Mucosa of descending colon (tissue), 3 donors: ENCODE results near the gene WNT2. TPM values are rescaled to one million over a fixed set of nuclear protein-coding genes. Genes with fewer than 3 reads are reported as not detected.

ENCODE experiments used
- ATAC-seq: fragments of 200-7000 bp; cut with Tn5 transposase; one replicate; pipeline ENCODE4 v1.9.1; 2020; ENCODE audit warnings: mild to moderate bottlenecking, moderate library complexity
- DNase-seq, 3 donors: peaks; one replicate each; pipeline ENCODE4 v3.0.0-alpha.2; 2020
- H3K36me3 ChIP-seq: fragments of 200-600 bp; one replicate; pipeline ENCODE4 v1.8.0; 2021; ENCODE audit warnings: low read depth, mild to moderate bottlenecking
- H3K4me1 ChIP-seq: fragments of 200-600 bp; one replicate; pipeline ENCODE4 v1.8.0; 2021; ENCODE audit warnings: low read depth, mild to moderate bottlenecking
- H3K4me3 ChIP-seq: fragments of 200-600 bp; one replicate; pipeline ENCODE4 v1.8.0; 2021; ENCODE audit warnings: mild to moderate bottlenecking
- H3K9me3 ChIP-seq: fragments of 200-600 bp; one replicate; pipeline ENCODE4 v1.8.0; 2021; ENCODE audit warnings: mild to moderate bottlenecking
- intact Hi-C, 2 donors: fragments of 100-400 bp; cut with DNase I in 1 of 2; cut with micrococcal nuclease in 1 of 2; formaldehyde crosslinking; loops; one replicate each; pipeline versions ENCODE4 v1.11.0 to v1.11.1; 2022; cut with DNase I, micrococcal nuclease
- total RNA-seq, 3 donors: library from RNA; stranded (reverse); fragmentation: NEBNext Ultra II Directional in 2 of 3; extraction: Animal tissue kit (Norgen Biotek cat#: 25700) in 2 of 3; gene quantifications; one replicate each; pipeline versions ENCODE4 v1.2.1 to v1.2.4, GENCODE V29; 2021 to 2023
- TF ChIP-seq, protein P1 (sequence below): fragments of 200-600 bp; IDR thresholded peaks from one replicate; pipeline ENCODE4 v1.8.0; 2022; ENCODE audit warnings: antibody characterized with exemption, mild to moderate bottlenecking
- donor health status: DM: no; HTN: no; CAD: no; lungs with moderate emphysema.
- donor health status: DM: no; HTN: no; CAD: no.
- donor health status: DM: no; HTN: yes; CAD: no.

WNT2 gene
- total RNA-seq, 3 donors from 2014 or later: 0.20 TPM; not detected in 2

DNA sequence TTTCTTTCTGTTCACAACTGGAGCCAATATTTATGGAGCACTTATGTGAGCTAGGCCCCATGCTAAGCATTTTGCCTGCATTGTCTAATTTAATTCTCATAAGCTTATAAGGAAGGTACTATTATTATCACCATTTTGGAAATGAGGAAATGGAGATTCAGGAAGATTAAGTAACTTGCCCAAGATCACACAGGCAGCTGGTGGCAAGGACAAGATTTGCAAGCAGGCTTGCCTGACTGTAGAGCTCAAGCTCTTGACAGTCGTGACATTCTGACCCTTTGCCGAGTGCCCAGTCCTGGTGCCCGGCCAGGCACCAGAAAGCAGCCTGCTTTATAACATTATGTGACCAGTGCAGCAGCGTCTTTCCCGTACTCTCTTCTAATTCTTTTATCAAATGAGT is 38.2 kb downstream of the WNT2 start:
- DNase-seq (no peak), ATAC-seq (no peak)
- no peaks in the 10 kb centered on the region for H3K4me1 ChIP-seq
- no peaks in the 10 kb centered on the region for H3K36me3 ChIP-seq
- H3K9me3 ChIP-seq: no peaks in the 10 kb centered on the region
- TF ChIP-seq, protein P1, sequence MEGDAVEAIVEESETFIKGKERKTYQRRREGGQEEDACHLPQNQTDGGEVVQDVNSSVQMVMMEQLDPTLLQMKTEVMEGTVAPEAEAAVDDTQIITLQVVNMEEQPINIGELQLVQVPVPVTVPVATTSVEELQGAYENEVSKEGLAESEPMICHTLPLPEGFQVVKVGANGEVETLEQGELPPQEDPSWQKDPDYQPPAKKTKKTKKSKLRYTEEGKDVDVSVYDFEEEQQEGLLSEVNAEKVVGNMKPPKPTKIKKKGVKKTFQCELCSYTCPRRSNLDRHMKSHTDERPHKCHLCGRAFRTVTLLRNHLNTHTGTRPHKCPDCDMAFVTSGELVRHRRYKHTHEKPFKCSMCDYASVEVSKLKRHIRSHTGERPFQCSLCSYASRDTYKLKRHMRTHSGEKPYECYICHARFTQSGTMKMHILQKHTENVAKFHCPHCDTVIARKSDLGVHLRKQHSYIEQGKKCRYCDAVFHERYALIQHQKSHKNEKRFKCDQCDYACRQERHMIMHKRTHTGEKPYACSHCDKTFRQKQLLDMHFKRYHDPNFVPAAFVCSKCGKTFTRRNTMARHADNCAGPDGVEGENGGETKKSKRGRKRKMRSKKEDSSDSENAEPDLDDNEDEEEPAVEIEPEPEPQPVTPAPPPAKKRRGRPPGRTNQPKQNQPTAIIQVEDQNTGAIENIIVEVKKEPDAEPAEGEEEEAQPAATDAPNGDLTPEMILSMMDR: no peak
- intact Hi-C loops: no loop called here
- H3K4me3 ChIP-seq: no peak overlapping the region

DNA sequence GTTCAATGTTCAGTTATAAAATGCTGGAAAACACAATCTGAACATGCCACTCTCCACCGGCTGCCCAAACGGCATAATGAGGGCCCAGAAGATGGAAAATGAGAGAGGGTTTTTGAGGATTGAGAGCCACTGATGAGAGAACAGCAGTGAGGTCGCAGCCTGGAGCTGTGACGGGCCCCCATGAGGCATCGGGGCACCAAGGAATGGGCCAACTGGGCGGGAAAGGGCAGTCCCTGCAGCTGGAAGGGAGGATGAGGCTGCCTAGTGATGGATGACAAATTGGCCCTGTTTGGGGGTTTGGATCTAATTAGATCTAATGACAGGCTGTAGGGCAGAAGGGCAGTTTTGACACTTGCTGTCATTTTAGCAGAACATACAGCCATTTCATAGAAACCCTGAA is 39.1 kb downstream of the WNT2 start:
- Histone ChIP-seq H3K4me3 (no peak overlapping the region), H3K36me3 (no peaks in the 10 kb centered on the region), H3K4me1 (no peaks in the 10 kb centered on the region), H3K9me3 (no peaks in the 10 kb centered on the region)
- no peak for ATAC-seq
- intact Hi-C loops: no loop called here
- TF ChIP-seq, protein P1: no peak
- no peak for DNase-seq

DNA sequence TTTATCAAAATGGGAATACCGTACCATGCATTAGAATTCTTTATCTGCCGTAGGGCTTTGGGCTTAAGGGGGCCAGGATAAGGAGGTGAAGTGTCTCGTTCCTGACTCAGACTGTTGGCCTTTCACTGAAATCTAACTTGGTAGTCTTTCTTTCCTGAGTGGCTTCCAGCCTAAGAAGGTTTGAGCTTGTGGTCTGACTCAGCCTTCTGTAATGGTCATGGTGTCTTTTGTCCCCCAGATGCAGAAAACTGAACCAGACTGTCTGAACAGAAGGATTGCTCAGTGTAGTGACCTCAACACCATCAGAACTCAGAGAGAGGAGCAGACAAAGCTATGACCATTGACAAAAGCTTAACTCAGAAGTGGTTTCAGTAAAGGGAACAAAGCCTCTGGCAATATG is 39.5 kb downstream of the WNT2 start:
- Histone ChIP-seq H3K4me1 (no peaks in the 10 kb centered on the region), H3K4me3 (no peak overlapping the region), H3K36me3 (no peaks in the 10 kb centered on the region), H3K9me3 (no peaks in the 10 kb centered on the region)
- no peak for DNase-seq
- ATAC-seq: no peak
- TF ChIP-seq, protein P1: no peak
- intact Hi-C loops: no loop called here

DNA sequence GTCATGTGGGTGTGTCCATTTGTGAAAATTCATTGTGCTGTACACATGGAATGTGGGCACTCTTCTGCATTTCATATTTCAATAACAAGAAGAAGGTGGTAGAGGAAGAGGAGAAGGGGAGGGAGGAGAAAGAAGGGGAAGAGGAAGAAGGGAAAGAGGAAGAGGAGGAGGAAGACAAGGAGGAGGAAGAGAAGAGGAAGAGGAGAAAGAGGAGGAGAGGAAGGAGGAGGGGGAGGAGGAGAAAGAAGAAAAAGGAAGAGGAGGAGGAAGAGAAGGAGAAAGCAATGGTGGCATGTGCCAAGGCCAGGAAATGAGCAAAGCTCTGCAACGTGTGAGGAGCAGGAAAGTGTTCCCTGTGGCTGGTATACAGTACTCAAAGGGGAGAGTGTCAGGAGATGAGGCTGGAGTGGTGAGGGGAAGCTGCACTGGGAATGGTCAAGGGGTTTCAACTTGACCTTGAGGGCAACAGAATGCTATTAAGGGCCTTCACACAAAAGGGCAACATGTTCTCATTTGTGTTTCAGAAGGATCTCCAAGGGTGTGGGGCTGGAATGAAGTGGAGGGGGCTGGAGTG is 40.5 kb downstream of the WNT2 start:
- no peak for ATAC-seq
- Histone ChIP-seq H3K4me3 (no peak overlapping the region), H3K9me3 (no peaks in the 10 kb centered on the region), H3K36me3 (no peaks in the 10 kb centered on the region), H3K4me1 (no peaks in the 10 kb centered on the region)
- intact Hi-C loops: no loop called here
- TF ChIP-seq, protein P1: no peak
- DNase-seq: no peak

DNA sequence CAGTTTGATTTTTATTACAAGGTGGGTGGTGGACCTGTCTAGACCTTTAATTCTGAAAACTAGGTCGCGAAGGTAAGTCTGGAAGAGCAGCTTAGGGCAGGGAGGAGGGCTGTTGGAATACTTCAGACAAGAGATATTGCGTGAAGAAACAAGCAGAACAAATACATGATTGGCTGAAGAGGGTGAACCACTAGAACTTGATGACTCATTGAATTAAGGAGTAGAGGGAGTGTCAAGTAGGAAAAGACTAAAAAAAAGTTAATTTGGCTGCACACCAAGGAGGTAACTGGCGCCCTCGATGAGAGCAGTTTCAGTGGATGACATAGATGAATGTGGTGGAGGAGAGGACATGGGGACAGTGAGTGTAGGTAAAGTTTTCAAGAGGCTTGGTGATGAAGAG is 41.3 kb downstream of the WNT2 start:
- intact Hi-C loops: no loop called here
- no peak for ATAC-seq
- TF ChIP-seq, protein P1: no peak
- no peaks in the 10 kb centered on the region for H3K36me3 ChIP-seq
- no peak overlapping the region for H3K4me3 ChIP-seq
- H3K4me1 ChIP-seq: no peaks in the 10 kb centered on the region
- no peak for DNase-seq
- H3K9me3 ChIP-seq: no peaks in the 10 kb centered on the region
